Head of caudate nucleus (tissue), 42 donors: Measurements from ENCODE around the gene PKD2.
"Not testable (repeated sequence)": the region's sequence is repeated elsewhere in the genome, so short reads cannot be mapped to it uniquely, and the experiment has no call there.

Source experiments
- DNase-seq, 42 donors: peaks; one replicate each; pipeline versions ENCODE4 v3.0.0 to v3.0.0-alpha.2; 2020 to 2021; ENCODE audit warnings: mixed read lengths in 7 of 42
- intact Hi-C: fragments of 100-400 bp; cut with DNase I; formaldehyde crosslinking; loops from one replicate; pipeline ENCODE4 v1.15.0; 2022

PKD2 gene

DNA sequence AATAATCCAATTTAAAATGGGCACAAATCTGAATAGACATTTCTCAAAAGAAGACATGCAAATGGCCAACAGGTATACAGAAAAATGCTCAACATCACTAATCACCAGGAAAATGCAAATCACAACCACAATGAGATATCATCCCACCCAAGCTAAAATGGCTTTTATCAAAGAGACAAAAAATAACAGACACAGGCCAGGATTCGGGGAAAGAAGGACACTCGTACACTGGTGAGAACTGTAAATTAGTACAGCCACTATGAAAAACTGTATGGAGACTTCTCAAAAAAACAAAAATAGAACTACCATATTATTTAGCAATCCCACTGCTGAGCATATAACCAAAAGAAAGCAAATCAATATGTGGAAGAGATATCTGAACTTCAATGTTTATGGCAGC, 23.4 kb upstream of the PKD2 start:
- intact Hi-C loops: no loop called here
- no peak for DNase-seq

DNA sequence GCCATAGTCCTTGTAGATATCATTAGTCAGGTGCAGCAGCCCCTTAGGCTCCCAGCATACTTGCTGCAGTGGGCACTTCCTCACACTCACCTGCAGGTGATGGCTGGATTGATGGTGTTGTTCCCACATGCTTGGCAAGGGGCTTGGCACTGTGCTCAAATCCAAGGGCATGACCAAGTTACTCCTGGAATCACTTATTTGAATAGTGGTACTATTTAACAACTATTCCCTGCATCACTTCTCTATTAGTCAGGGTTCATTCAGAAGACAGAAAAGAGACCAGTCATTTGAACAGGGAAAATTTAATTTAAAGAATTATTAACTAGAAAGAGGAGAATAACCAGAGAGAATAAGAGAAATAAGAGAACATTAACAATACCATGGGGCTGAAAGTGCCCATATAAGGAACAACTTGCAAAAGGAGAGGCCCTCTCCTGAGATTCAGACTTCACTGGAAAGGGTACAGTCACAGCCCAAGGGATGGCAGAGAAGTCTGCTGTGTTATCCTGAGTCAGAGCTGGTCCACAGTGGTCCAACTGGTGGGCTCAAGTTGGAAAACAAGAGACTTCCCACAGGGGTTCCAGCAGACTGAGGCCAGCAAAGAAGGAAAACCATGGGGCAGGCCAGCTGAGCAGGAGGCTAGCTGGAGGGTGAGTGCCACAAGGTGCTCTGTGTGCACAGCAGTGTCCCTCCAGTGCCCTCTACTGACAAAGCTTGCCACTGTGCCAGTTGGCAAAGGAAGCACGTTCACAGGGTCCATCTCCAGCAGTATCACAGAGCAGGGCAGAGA, 22.1 kb upstream of the PKD2 start:
- intact Hi-C loops: no loop called here
- peak; percentile 70 to 94 (median 86) for DNase-seq

DNA sequence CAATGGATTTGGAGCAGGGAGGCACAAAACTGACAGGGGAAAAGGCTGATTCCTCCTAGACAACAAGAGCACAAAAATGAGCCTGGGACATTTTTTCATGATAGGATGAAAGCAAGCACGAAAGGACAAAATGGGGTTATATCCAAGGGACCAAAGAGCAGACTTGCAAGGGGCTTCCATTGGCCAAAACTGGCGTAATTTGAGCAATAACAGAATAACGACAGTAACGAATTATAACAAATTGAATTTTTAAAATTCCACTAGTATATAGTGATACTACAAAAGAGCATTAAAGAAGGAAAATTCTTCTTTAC, 21.6 kb upstream of the PKD2 start:
- intact Hi-C loops: no loop called here
- no peak for DNase-seq

DNA sequence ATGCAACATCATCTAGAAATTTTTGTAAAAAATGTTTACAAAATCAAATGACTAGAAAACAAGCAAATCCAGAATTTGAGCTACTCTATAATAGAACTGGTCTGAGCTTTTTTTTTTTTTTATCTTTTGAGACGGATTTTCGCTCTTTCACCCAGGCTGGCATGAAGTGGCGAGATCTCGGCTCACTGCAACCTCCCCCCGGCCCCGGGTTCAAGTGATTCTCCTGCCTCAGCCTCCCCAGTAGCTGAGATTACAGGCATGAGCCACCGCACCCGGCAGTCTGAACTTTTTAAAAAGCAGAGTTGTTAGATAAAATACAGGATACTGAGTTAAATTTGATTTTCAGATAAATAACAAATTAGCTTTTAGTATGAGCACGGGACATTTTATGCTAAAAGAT, 20.9 kb upstream of the PKD2 start:
- intact Hi-C loops: no loop called here
- DNase-seq: no peak

DNA sequence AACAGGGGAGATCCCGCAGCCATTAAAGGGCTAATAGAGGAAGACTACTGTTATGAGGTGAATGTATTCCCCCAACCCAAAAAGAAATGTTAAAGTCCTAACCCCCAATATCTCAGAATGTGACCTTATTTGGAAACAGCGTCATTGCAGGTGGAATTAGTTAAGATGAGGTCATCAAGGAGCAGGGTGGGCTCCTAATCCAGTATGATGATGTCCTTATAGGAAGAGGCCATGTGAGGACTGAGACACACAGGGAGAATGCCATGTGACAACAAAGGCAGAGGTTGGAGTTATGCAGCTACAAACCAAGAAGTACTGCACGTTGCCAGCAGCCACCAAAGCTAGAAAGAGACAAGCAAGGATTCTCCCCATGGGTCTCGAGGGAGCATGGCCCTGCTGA, 17.7 kb upstream of the PKD2 start:
- intact Hi-C loops: no loop called here
- no peak for DNase-seq

DNA sequence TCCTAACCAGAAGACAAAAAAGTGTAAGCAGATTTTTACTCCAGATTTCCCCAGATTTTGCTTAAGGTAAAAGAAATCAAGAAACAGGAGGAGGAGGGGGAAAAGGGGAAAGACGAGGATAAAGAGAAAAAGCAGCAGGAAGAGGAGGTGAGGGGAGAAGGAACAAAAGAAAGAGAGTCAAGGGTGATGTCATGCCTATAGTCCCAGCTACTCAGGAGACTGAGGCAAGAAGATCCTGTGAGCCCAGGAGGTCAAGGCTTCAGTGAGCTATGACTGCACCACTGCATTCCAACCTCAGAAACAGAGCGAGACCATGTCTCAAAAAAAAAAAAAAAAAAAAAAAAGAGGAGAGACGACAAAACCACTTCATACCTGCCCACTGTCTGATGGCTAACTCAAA, 12.0 kb upstream of the PKD2 start:
- DNase-seq: no peak
- intact Hi-C loops: no loop called here

DNA sequence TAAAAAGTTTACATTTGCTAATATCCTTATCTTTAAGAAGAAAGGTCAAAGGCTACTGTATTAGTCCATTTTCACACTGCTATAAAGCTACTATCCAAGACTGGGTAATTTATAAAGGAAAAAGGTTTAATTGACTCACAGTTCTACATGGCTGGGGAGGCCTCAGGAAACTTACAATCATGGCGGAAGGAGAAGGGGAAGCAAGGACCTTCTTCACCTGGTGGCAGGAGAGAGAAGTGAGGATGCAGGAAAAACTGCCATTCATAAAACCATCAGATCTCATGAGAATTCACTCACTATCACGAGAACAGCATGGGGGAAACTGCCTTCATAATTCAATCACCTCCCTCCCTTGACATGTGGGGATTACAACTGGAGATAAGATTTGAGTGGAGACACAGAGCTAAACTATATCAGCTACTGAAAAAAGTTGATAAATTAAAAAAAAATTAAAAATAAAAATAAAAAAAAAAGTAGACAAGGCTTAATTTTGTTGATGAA, 8.2 kb upstream of the PKD2 start:
- DNase-seq, intact Hi-C loops: not testable (repeated sequence)

DNA sequence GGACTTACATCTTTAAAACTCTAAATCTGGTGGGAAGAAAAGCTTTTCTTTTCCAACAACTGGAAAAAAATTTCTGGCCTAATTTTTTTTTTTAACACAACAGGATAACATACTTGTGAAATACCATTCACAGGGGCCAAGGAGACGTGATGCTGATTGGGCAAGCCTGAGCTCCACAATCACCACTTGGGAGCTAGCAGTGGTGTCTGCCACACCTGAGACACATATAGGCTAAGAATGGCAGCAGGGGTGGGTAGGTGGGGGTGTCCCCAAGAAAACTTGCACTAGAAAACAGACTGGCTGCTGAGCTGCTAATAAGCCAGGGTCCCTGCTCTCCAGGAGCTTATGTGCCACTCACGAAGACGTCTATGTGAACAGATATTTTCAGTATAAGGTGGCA, 5.6 kb upstream of the PKD2 start:
- intact Hi-C loops: no loop called here
- DNase-seq: no peak

DNA sequence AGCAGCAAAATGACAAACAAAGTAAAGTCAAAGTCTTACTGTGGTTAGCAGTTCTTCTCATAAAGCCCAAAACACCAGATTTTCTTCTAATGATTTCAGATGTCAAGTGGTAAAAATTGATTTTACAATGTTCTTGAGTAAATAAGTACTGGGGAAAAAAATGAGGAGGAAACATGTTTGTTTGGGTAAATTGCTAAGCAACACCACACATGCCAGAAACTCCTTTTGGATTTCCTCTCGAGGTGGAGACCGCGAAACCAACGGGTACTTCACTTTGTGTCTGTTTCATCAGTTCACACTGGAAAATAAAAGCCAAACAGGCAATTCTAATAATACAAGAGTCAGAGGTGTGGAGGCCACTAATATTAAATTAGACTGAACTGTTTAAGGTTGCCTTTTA, 4.6 kb upstream of the PKD2 start:
- intact Hi-C loops: no loop called here
- no peak for DNase-seq

DNA sequence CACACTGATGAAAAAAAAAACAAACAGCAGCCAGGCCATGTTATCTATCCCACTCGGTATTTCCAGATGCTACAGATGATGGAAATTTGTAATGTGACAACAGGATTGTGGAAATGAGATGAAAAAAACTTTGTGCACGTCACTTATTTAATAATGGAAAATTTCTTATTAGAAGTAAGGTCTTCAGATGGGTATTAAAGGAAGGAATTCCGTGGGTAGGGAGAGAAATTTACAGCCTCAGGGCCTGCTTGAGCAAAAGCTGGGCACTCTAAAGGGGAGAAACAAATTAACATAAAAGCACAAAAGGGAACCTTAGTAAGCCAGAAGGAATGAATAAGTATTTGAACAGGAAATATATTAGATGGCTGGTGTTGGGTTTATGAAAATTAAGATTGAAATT, 4.2 kb upstream of the PKD2 start:
- no peak for DNase-seq
- intact Hi-C loops: no loop called here

DNA sequence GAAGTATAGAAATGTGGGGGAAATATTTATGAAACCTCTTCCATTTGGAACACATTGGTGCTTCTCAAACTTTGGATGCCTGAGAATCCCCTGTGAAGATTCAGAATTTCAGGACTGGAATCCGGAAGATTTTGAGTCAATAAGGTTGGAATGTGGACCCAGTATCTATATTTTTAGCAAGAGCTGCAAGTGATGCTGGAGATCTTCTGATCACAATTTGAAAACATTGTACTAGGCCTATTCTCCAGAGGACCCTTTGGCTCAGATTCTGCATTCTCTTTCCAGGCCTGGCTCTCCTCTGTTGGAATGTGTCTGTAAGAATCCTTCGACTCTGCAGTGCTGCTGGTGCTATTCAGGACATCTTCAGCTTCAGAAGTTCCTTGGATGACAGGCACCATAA, 2.4 kb upstream of the PKD2 start:
- no peak for DNase-seq
- intact Hi-C loops: loop anchor here (5.0 kb wide), 2 partner anchors 33 to 277 kb away; partner anchors contain the start of gene PPM1K

DNA sequence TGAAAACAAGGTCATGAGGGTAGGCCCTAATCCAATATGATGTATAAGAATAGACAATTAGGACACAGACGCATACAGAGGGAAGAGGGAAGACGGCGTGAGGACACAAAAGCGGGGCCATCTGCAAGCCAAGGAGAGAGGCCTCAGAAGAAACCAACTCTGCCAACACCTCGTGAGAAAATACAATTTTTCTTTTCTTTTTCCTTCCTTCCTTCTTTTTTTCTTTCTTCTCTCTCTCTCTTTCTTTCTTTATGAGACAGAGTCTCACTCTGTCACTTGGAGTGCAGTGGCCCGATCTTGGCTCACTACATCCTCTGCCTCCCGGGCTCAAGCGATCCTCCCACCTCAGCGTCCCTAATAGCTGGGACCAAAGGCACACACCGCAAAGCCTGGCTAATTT, 1.5 kb upstream of the PKD2 start:
- intact Hi-C loops: loop anchor here (5.0 kb wide), 2 partner anchors 34 to 276 kb away; partner anchors contain the start of gene PPM1K
- DNase-seq: no peak

DNA sequence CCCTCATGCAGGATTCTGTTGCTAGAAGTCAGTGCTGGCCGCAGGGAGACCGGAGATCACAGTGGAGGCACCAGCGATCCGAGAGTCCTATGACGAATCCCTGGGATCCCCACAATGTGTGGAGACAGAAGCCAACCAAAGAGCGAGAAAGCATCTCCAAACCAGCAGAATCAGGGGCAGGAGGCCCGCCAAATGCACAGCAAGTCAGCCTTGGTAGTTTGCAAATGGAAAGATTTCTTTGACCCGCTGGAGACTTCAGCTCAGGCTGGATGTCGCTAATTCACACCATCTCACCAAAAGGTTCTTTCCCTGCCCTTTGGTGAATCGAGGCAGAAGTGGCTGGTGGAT, 505 bp upstream of the PKD2 start:
- intact Hi-C loops: loop anchor here (5.0 kb wide), 2 partner anchors 35 to 275 kb away; partner anchors contain the start of gene PPM1K
- DNase-seq: peak in 23 of 42 donors; percentile 13 to 53 (median 30)

DNA sequence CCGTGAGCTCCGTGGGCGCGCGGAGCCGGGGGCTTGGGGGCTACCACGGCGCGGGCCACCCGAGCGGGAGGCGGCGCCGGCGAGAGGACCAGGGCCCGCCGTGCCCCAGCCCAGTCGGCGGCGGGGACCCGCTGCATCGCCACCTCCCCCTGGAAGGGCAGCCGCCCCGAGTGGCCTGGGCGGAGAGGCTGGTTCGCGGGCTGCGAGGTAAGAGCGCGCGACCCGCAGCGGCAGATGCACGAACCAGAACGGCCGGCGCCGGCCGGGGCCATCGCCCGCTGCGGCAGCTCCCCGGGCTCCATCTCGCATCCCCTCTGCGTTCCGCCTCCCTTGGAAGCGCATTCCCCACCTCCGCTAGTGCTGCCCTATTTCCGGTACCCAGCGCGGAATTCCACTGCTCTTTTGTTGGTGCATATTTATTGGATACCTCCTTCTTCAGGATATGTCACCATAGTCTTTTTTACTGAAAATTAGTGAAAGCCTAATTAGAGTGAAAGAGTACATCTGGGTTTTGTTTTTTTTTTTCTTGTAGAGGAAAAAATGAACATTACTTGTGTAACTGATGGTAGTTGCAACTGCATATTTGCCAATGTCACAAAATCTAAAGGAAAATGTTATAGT, 797 bp downstream of the PKD2 start:
- intact Hi-C loops: loop anchor here (5.0 kb wide), 2 partner anchors 36 to 274 kb away; partner anchors contain the start of gene PPM1K
- peak in 41 of 42 donors; percentile 34 to 85 (median 64) for DNase-seq

DNA sequence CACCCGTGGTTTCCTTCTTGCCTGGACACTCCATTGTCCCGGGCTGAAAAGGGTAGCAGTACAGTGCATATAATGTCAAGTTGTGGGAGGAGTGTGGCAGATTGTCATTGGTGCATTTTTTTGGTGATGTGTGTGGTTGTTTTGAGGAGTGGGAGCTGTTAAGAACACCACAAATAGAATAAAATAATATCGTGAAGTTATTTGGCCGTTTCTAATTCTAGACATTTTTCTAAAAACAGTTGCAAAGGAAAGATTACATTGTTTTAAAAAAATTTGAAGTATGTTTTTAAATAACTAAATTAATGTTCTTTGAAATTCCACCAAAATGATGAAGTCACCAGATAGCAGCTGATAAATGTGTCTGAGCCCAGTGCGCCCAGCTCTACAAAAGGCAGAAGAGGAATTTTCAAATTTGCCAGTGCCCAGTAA, 1.3 kb downstream of the PKD2 start:
- intact Hi-C loops: loop anchor here (5.0 kb wide), 2 partner anchors 36 to 274 kb away; partner anchors contain the start of gene PPM1K
- peak in 1 of 42 donors; percentile 18 for DNase-seq

DNA sequence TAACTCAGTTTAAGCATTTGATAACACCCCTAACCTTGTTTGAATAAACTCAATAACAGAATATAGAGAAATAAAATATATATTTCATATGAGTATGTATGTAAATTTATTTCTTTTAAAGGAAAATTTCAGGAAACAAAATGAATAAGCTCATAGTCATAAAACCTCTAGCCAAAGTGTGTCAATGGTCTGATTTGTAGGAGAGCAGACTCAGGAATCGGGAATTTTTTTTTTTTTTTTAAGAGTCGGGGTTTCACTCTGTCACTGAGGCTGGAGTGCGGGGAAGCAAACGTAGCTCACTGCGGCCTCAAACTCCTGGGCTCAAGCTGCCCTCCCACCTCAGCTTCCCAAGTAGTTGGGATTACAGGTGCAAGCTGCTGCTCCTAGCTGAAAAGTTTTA, 2.4 kb downstream of the PKD2 start:
- no peak for DNase-seq
- intact Hi-C loops: loop anchor here (5.0 kb wide), 2 partner anchors 38 to 272 kb away; partner anchors contain the start of gene PPM1K

DNA sequence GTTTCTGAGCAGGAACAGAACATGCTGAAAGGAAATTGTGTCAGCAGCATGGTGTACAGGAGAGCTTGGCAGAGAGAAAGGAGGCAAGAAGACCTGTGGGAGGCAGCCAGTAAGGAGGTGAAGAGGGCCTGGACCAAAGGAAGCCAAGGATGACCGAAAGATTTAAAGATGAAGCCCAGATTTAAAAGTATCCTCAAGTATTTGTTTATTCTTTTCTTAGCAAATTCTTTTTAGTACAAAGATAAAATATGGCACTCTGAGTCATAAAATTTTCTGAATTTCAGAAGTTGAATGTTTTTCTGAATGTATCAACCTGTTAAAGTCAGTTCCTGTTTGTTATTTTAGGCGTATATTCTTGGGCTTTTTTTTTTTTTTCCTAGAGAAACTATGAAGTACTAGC, 3.5 kb downstream of the PKD2 start:
- DNase-seq: no peak
- intact Hi-C loops: no loop called here

DNA sequence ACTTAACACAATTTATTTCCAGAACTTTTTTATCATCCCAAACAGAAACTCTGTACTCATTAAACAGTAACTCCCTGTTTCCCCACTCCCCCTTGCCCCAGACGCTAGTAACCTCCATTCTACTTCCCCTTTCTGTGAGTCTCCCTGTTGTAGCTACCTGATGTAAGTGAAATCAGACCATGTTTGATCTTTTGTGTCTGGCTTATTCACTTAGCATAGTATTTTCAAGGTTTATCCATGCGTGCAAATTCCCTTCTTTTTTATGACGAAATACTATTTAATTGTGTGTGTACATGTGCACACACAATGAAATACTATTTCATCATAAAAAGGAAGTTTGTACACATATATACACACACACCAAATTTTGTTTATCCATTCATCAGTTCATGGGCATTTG, 5.2 kb downstream of the PKD2 start:
- DNase-seq: no peak
- intact Hi-C loops: no loop called here

DNA sequence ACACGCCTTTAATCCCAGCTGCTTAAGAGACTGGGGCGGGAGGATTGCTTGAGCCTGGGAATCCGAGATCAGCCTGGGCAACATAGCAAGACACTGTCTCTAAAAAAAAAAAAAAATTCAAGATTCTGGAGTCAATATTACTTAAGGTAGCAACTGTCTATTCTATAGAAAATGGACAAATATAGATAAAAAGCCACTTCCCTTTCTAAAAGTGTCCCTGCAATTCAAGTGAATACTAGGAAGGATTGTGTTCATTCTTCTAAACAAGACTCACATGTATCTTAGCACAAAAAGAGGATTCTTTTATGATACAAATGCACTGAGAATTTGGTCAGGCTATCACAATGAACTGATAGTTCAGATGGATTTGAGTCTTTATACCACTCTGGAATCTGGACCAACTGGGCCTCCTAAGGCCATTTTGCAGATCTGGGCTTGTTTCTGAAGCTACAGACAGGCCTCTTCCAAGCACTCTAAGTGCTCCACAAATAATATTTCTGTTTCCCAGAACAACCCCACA, 7.0 kb downstream of the PKD2 start:
- no peak for DNase-seq
- intact Hi-C loops: no loop called here

DNA sequence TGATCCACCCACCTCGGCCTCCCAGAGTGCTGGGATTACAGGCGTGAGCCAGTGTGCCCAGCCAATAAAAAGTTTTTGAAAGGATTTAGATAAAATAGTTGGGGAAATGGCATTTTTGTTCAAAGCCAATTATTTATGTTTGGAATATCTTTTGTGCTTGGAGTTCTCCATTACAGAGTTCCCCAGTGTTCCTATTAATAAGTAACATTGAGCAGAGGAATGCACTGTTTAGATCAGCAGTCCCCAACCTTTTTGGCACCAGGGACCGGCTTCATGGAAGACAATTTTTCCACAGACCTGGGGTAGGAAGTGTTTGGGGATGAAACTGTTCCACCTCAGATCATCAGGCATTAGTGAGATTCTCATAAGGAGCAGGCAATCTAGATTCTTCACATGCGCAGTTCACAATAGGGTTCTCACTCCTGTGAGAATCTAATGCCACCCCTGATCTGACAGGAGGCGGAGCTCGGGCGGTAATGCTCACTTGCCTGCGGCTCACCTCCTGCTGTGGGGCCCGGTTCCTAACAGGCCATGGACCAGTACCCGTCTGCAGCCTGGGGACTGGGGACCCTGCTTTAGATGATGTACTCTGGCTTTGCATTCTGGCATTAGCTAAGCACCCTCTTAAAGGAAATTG, 8.3 kb downstream of the PKD2 start:
- intact Hi-C loops: no loop called here
- DNase-seq: no peak
